Measurements from ENCODE around the gene STOML1. TPM values are rescaled to one million over a fixed set of nuclear protein-coding genes. Genes with fewer than 3 reads are reported as not detected.

STOML1 gene
- total and polyA plus RNA-seq, 2 experiments from 2014 or later, result 2.3 to 2.4 TPM

- Mint-ChIP-seq H3K4me3 (no peak overlapping the region), H3K36me3 (ENCODE audit: low read depth) (no peaks in the 10 kb centered on the region), H3K9me3 (no peaks in the 10 kb centered on the region), H3K4me1 (peaks cover 12% of the 10 kb centered on the region), H3K27ac (no peak overlapping the region), H3K27me3 (ENCODE audit: insufficient read depth, low read depth, poor library complexity) (peaks cover 12% of the 10 kb centered on the region)
- Histone ChIP-seq H3K36me3 (ENCODE audit: insufficient read depth) (no peaks in the 10 kb centered on the region), H3K4me3 (no peak overlapping the region), H3K27ac (ENCODE audit: low read depth) (no peak overlapping the region), H3K9me2 (ENCODE audit: insufficient read depth) (no peaks in the 10 kb centered on the region), H3K79me2 (replicated peaks; ENCODE audit: insufficient read depth) (no peaks in the 10 kb centered on the region), H3K4me1 (ENCODE audit: insufficient read depth) (no peaks in the 10 kb centered on the region), H3K27me3 (ENCODE audit: insufficient read depth) (no peaks in the 10 kb centered on the region), H4K20me1 (replicated peaks; ENCODE audit: insufficient read depth) (no peaks in the 10 kb centered on the region), H2AFZ (no peak overlapping the region), H3K4me2 (no peak overlapping the region), H3F3A (replicated peaks; ENCODE audit: low read depth) (no peaks in the 10 kb centered on the region)
- no peak for TF ChIP-seq CREB1 (CRISPR knock-in tag; IDR thresholded peaks at IDR 0.05; ENCODE audit: low read depth)
- TF ChIP-seq REST (IDR thresholded peaks at IDR 0.05; ENCODE audit: unreplicated experiment), result no peak
- no peak for TF ChIP-seq EZH2phosphoT487 (IDR thresholded peaks at IDR 0.05; ENCODE audit: unreplicated experiment)
- no peak for TF ChIP-seq ZNF331 (CRISPR knock-in tag; IDR thresholded peaks at IDR 0.05; ENCODE audit: low read depth)
- no peak for TF ChIP-seq JUNB (IDR thresholded peaks at IDR 0.05; ENCODE audit: unreplicated experiment)
- TF ChIP-seq CTCF (conservative IDR thresholded peaks at IDR 0.05; ENCODE audit: low read depth in 2 of 2), result no peak
- TF ChIP-seq NANOG (IDR thresholded peaks at IDR 0.05; ENCODE audit: borderline replicate concordance), result no peak
- TF ChIP-seq EZH2 (IDR thresholded peaks at IDR 0.05; ENCODE audit: low read depth, unreplicated experiment), result no peak
- TF ChIP-seq ZNF462 (CRISPR knock-in tag; IDR thresholded peaks at IDR 0.05), result no peak
- ATAC-seq (no peak), DNase-seq (ENCODE audit: low spot score) (no peak)
These were observed 34.8 kb downstream of the STOML1 start for GRCh38 chr15:73957276-73957675.
